AG04450 (cell line): Measurements from ENCODE around the gene EZR. TPM values are rescaled to one million over a fixed set of nuclear protein-coding genes. Genes with fewer than 3 reads are reported as not detected.

Experiments used
- CTCF ChIA-PET: fragments of 300-600, 350-600 bp; formaldehyde crosslinking; extraction: SDS; loops from one replicate; lab custom pipeline; 2022; ENCODE audit warnings: antibody characterized with exemption, inconsistent platforms; lab: Charles Lee
- POLR2A ChIA-PET: fragments of 350-600 bp; formaldehyde crosslinking; extraction: SDS; loops from one replicate; lab custom pipeline; 2021; ENCODE audit warnings: antibody characterized with exemption, inconsistent platforms; lab: Yijun Ruan, JAX
- DNase-seq: peaks from one replicate; pipeline ENCODE4 v3.0.0-alpha.2; 2011; ENCODE audit warnings: low read depth, low spot score
- H3K27ac ChIP-seq: one replicate; pipeline ENCODE4 v1.5.1; 2012; ENCODE audit warnings: low read depth, low read length, control low read depth
- H3K27me3 ChIP-seq: one replicate; pipeline ENCODE4 v1.6.0; 2012; ENCODE audit warnings: low read length; ENCODE audit not compliant: control insufficient read depth, insufficient read depth
- H3K4me3 ChIP-seq: 2 replicates; pipeline ENCODE4 v1.5.1; 2011; ENCODE audit warnings: mild to moderate bottlenecking, low read depth, low read length, control low read depth
- H3K9me3 ChIP-seq: 2 replicates; pipeline ENCODE4 v1.5.1; 2012; ENCODE audit warnings: low read length; ENCODE audit not compliant: control insufficient read depth, insufficient read depth
- polyA plus RNA-seq: library from polyadenylated mRNA; depleted of rRNA; stranded (reverse); fragments of >200 nt; gene quantifications from 2 replicates; pipeline ENCODE4 v1.2.3, GENCODE V29; 2011; rRNA removed
- small RNA-seq: library from RNA; depleted of rRNA; stranded (forward); fragments of <200 nt; gene quantifications from one replicate; pipeline ENCODE3, GENCODE V24; 2012; ENCODE audit warnings: low read depth; ENCODE audit not compliant: insufficient read length
- TF ChIP-seq, protein P1 (sequence below): IDR thresholded peaks from 2 replicates; pipeline ENCODE4 v1.5.1; 2011; ENCODE audit warnings: low read depth, low read length, control low read depth, inconsistent platforms

The EZR gene
- polyA plus RNA-seq, 1 experiment: 61.2 TPM

DNA sequence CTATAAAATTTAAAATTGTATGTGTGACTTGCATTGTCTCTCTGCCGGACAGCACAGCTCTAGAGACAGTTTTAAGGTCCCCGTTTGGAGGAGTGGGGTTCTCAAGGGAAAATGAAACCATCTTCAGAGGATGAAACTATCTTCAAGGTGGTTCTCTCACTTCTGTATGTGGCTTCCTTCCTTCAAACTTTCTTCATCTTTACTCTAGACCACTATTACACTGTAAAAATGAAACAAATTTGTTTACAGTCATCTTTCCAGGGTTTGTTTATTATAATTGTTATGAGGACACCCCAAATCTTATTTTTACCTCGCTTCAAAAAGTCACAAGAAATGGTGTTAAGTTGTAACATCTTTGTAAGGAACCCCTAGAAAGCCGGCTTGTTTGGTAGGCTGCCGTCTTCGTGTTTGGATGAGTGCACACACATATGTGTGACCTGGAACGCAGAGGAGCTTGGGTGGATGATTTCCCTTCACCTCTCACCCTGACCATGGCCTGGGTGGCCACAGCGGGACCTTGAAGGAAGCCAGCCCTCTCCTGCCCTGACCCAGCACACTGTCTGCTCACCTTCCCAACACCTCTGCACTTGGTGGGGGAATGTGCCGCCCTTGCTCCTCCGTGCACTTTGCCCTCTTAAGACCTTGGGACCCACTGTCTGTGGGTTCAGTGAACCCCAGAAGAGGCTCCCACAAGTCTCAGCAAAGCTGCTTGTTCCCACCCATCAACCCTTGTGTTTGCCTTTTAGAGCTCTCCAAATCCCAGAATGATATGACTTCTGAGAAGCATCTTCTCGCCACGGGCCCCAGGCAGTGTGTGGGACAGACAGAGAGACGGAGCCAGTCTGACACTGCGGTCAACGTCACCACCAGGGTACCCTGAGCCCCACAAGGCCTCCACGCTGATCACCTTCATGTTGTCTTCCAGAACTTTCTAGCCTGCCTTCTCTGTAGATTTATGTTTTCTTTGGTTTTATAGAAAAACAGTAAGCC is 101.5 kb downstream of the EZR start:
- no peak for DNase-seq
- no peaks in the 10 kb centered on the region for H3K27me3 ChIP-seq
- no peak overlapping the region for H3K27ac ChIP-seq
- TF ChIP-seq, protein P1, sequence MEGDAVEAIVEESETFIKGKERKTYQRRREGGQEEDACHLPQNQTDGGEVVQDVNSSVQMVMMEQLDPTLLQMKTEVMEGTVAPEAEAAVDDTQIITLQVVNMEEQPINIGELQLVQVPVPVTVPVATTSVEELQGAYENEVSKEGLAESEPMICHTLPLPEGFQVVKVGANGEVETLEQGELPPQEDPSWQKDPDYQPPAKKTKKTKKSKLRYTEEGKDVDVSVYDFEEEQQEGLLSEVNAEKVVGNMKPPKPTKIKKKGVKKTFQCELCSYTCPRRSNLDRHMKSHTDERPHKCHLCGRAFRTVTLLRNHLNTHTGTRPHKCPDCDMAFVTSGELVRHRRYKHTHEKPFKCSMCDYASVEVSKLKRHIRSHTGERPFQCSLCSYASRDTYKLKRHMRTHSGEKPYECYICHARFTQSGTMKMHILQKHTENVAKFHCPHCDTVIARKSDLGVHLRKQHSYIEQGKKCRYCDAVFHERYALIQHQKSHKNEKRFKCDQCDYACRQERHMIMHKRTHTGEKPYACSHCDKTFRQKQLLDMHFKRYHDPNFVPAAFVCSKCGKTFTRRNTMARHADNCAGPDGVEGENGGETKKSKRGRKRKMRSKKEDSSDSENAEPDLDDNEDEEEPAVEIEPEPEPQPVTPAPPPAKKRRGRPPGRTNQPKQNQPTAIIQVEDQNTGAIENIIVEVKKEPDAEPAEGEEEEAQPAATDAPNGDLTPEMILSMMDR: no peak
- no peak overlapping the region for H3K4me3 ChIP-seq
- CTCF ChIA-PET: interaction anchor here (0.8 to 2.1 kb wide), 9 partner anchors 8 to 262 kb away, joined by 3 to 17 read pairs (median 4); no protein-coding TSS in a partner anchor
- POLR2A ChIA-PET: interaction anchor here (1.1 kb wide), 1 partner anchor 8 kb away, joined by 6 read pairs; no protein-coding TSS in a partner anchor
- H3K9me3 ChIP-seq: no peaks in the 10 kb centered on the region

Small RNA genes within 50 kb of the gene (small RNA-seq; reads per million reads assigned to genes)
- gene MIR3918: not detected

Other genes starting within 250 kb of the EZR start
- 414 and 422 TPM in 2 replicates for gene DYNLT1, start 174.6 kb downstream of the EZR start, polyA plus RNA-seq
- 1.6 TPM in 2 replicates for gene SYTL3, start 169.3 kb downstream of the EZR start, polyA plus RNA-seq
- gene RSPH3, start 180.8 kb upstream of the EZR start, polyA plus RNA-seq: 1.6 and 2.0 TPM in 2 replicates
- gene TAGAP, start 225.6 kb upstream of the EZR start, polyA plus RNA-seq: not detected in 2 replicates